SKM-1 treated with dmso at 0.1 percent for 144 hours (cell line): ENCODE measurements around the gene LY6G6C.

ENCODE experiments used
- DNase-seq: peaks from one replicate; lab custom pipeline; 2025; ENCODE audit not compliant: unreplicated experiment; lab: John Stamatoyannopoulos, UW

LY6G6C gene

GRCh38 chr6:31721351-31722020 is at the start of gene LY6G6C:
Gene LY6G6C (minus strand): TSS chr6:31721746. CDS start chr6:31721679, 67 bp downstream.
- no peak for DNase-seq

- DNase-seq: no peak
Observed at GRCh38 chr6:31770860-31771259, 49.3 kb upstream of the LY6G6C start.

- DNase-seq: peak; percentile 74
Observed at GRCh38 chr6:31769684-31770371, 48.3 kb upstream of the LY6G6C start.

GRCh38 chr6:31768363-31769257 is 47.1 kb upstream of the LY6G6C start:
- no peak for DNase-seq

GRCh38 chr6:31767096-31767645 is 45.6 kb upstream of the LY6G6C start:
- DNase-seq: no peak

GRCh38 chr6:31765910-31766794 is 44.6 kb upstream of the LY6G6C start:
- DNase-seq: no peak

GRCh38 chr6:31765559-31765909 is 44.0 kb upstream of the LY6G6C start:
- no peak for DNase-seq

- DNase-seq: no peak
Observed at GRCh38 chr6:31764198-31764597, 42.7 kb upstream of the LY6G6C start.

GRCh38 chr6:31763619-31763940 is 42.0 kb upstream of the LY6G6C start:
- no peak for DNase-seq

- no peak for DNase-seq
Observed at GRCh38 chr6:31762878-31763618, 41.5 kb upstream of the LY6G6C start.

GRCh38 chr6:31762356-31762755 is 40.8 kb upstream of the LY6G6C start, which contains the start of gene SAPCD1:
Gene SAPCD1 (plus strand): TSS chr6:31762656. CDS start chr6:31763055, 399 bp downstream.
- no peak for DNase-seq

- DNase-seq: no peak
Observed at GRCh38 chr6:31761343-31761742, 39.8 kb upstream of the LY6G6C start.

- no peak for DNase-seq
Observed at GRCh38 chr6:31760790-31761189, 39.2 kb upstream of the LY6G6C start.

- DNase-seq: no peak
Observed at GRCh38 chr6:31758281-31758680, 36.7 kb upstream of the LY6G6C start.

GRCh38 chr6:31752739-31753319 is 31.3 kb upstream of the LY6G6C start:
- DNase-seq: no peak

- no peak for DNase-seq
Observed at GRCh38 chr6:31750411-31751022, 29.0 kb upstream of the LY6G6C start.

- DNase-seq: no peak
Observed at GRCh38 chr6:31749301-31750036, 27.9 kb upstream of the LY6G6C start.

- DNase-seq: no peak
Observed at GRCh38 chr6:31744422-31744821, 22.9 kb upstream of the LY6G6C start.
